Fibroblast of lung (primary cell): Measurements from ENCODE around the gene TRPM3. TPM values are rescaled to one million over a fixed set of nuclear protein-coding genes. Genes with fewer than 3 reads are reported as not detected.

Experiments used
- DNase-seq, 2 donors: peaks; one replicate each; pipeline versions ENCODE4 v3.0.0 to v3.0.0-alpha.2; 2010; ENCODE audit warnings: low read depth in 2 of 2
- H2AFZ ChIP-seq: 2 replicates; pipeline ENCODE4 v1.5.1; 2012; ENCODE audit warnings: low read length, control low read depth, inconsistent platforms
- H3K27ac ChIP-seq: 2 replicates; pipeline ENCODE4 v1.5.1; 2011; ENCODE audit warnings: low read length, control low read depth; ENCODE audit not compliant: insufficient read depth
- H3K27me3 ChIP-seq: 2 replicates; pipeline ENCODE4 v1.5.1; 2011; ENCODE audit warnings: mild to moderate bottlenecking, low read length; ENCODE audit not compliant: control insufficient read depth, insufficient read depth
- H3K36me3 ChIP-seq: 2 replicates; pipeline ENCODE4 v1.5.1; 2011; ENCODE audit warnings: low read length; ENCODE audit not compliant: control insufficient read depth, insufficient read depth
- H3K4me1 ChIP-seq: 2 replicates; pipeline ENCODE4 v1.5.1; 2011; ENCODE audit warnings: low read length; ENCODE audit not compliant: control insufficient read depth, insufficient read depth; ENCODE audit errors: extremely low read depth
- H3K4me2 ChIP-seq: 2 replicates; pipeline ENCODE4 v1.5.1; 2011; ENCODE audit warnings: low read length, control low read depth; ENCODE audit not compliant: insufficient read depth; ENCODE audit errors: extremely low read depth
- H3K4me3 ChIP-seq, 4 experiments: fragments of 200-600 bp in 1 of 4; sonication (generic) in 1 of 4; replicated peaks in 1 of 4; 2 replicates each; pipeline ENCODE4 v1.5.1; 2011 to 2016; ENCODE audit warnings: low read length in 4 of 4, low read depth in 3 of 4, mild to moderate bottlenecking in 3 of 4, control low read depth in 2 of 4, inconsistent platforms in 1 of 4, mixed read lengths in 1 of 4; ENCODE audit not compliant: insufficient read depth in 1 of 4; ENCODE audit errors: control extremely low read depth in 1 of 4
- H3K79me2 ChIP-seq: 2 replicates; pipeline ENCODE4 v1.5.1; 2012; ENCODE audit warnings: mild to moderate bottlenecking, low read length, inconsistent platforms; ENCODE audit not compliant: control insufficient read depth, insufficient read depth
- H3K9ac ChIP-seq: 2 replicates; pipeline ENCODE4 v1.5.1; 2011; ENCODE audit warnings: mild to moderate bottlenecking, low read length, control low read depth; ENCODE audit not compliant: insufficient read depth
- H3K9me3 ChIP-seq: 2 replicates; pipeline ENCODE4 v1.5.1; 2012; ENCODE audit warnings: low read depth, low read length; ENCODE audit not compliant: control insufficient read depth, insufficient read depth
- H4K20me1 ChIP-seq: 2 replicates; pipeline ENCODE4 v1.5.1; 2011; ENCODE audit warnings: low read length; ENCODE audit not compliant: control insufficient read depth, insufficient read depth; ENCODE audit errors: extremely low read depth
- CTCF ChIP-seq, 2 donors: IDR thresholded peaks in 1 of 2; conservative IDR thresholded peaks in 1 of 2; 1 replicate in 1 of 2; 2 replicates in 1 of 2; pipeline ENCODE4 v1.5.1; 2011 to 2012; ENCODE audit warnings: low read length in 2 of 2, control low read depth in 1 of 2, inconsistent platforms in 1 of 2, low read depth in 1 of 2, mild to moderate bottlenecking in 1 of 2
- EZH2 ChIP-seq: IDR thresholded peaks from 2 replicates; pipeline ENCODE4 v1.5.1; 2012; ENCODE audit warnings: low read length, control low read depth, mild to moderate bottlenecking; ENCODE audit errors: missing control alignments
- polyA plus RNA-seq, 2 donors: library from polyadenylated mRNA; depleted of rRNA in 1 of 2; stranded (reverse) in 1 of 2; unstranded in 1 of 2; fragments of >200 nt; gene quantifications; 2 replicates each; pipeline ENCODE4 v1.2.1, GENCODE V29; 2011 to 2012; ENCODE audit warnings: missing spikeins in 1 of 2
- total RNA-seq: library from RNA; depleted of rRNA; stranded (reverse); fragments of >200 nt; gene quantifications from 2 replicates; pipeline ENCODE4 v1.2.1, GENCODE V29; 2014

TRPM3 gene
- total and polyA plus RNA-seq, 2 donors (not counting 1 experiment from before 2014, with no cell fraction given), result 0.05 to 0.50 TPM

- Histone ChIP-seq H3K4me1 (no peaks in the 10 kb centered on the region), H3K36me3 (no peaks in the 10 kb centered on the region), H3K4me3 (no peak overlapping the region), H3K9ac (no peak overlapping the region), H3K79me2 (no peaks in the 10 kb centered on the region), H2AFZ (no peak overlapping the region), H3K27ac (no peak overlapping the region), H3K9me3 (no peaks in the 10 kb centered on the region), H3K4me2 (no peak overlapping the region), H3K27me3 (no peaks in the 10 kb centered on the region), H4K20me1 (no peaks in the 10 kb centered on the region)
- DNase-seq, result peak; percentile 22 to 51
- no peak for TF ChIP-seq CTCF (conservative IDR thresholded peaks at IDR 0.05 in 1 of 2, IDR thresholded peaks at IDR 0.05 in 1 of 2; ENCODE audit: low read depth in 1 of 2, low read length in 2 of 2)
- TF ChIP-seq EZH2, result no peak
Observed at GRCh38 chr9:70802206-70802605, 319.2 kb downstream of the TRPM3 start.

GRCh38 chr9:70801181-70801829 lies 320.1 kb downstream of the TRPM3 start:
- H3K4me2 ChIP-seq, result no peak overlapping the region
- no peak overlapping the region for H3K27ac ChIP-seq
- no peak overlapping the region for H3K9ac ChIP-seq
- H3K27me3 ChIP-seq, result peaks cover under 1% of the 10 kb centered on the region
- H3K79me2 ChIP-seq, result no peaks in the 10 kb centered on the region
- H3K9me3 ChIP-seq, result no peaks in the 10 kb centered on the region
- no peaks in the 10 kb centered on the region for H4K20me1 ChIP-seq
- no peaks in the 10 kb centered on the region for H3K36me3 ChIP-seq
- no peak overlapping the region for H3K4me3 ChIP-seq
- H3K4me1 ChIP-seq, result no peaks in the 10 kb centered on the region
- H2AFZ ChIP-seq, result no peak overlapping the region
- TF ChIP-seq EZH2 (no peak), CTCF (conservative IDR thresholded peaks at IDR 0.05 in 1 of 2, IDR thresholded peaks at IDR 0.05 in 1 of 2; ENCODE audit: low read depth in 1 of 2, low read length in 2 of 2) (no peak)
- no peak for DNase-seq

- no peaks in the 10 kb centered on the region for H3K9me3 ChIP-seq
- H3K27ac ChIP-seq, result no peak overlapping the region
- no peak overlapping the region for H2AFZ ChIP-seq
- H4K20me1 ChIP-seq, result no peaks in the 10 kb centered on the region
- H3K36me3 ChIP-seq, result no peaks in the 10 kb centered on the region
- no peak for TF ChIP-seq CTCF (conservative IDR thresholded peaks at IDR 0.05 in 1 of 2, IDR thresholded peaks at IDR 0.05 in 1 of 2; ENCODE audit: low read depth in 1 of 2, low read length in 2 of 2)
- no peak for TF ChIP-seq EZH2
- no peak overlapping the region for H3K4me2 ChIP-seq
- no peak overlapping the region for H3K9ac ChIP-seq
- DNase-seq, result no peak
- H3K4me3 ChIP-seq, result no peak overlapping the region
- no peaks in the 10 kb centered on the region for H3K4me1 ChIP-seq
- no peaks in the 10 kb centered on the region for H3K79me2 ChIP-seq
- peaks cover 2% of the 10 kb centered on the region for H3K27me3 ChIP-seq
Observed at GRCh38 chr9:70798018-70798417, 323.4 kb downstream of the TRPM3 start.
